Neuronal stem cell (in vitro differentiated cells): ENCODE measurements around the gene FCER1G.

Experiments
- DNase-seq: peaks from one replicate; pipeline ENCODE4 v3.0.0-alpha.2; 2013; ENCODE audit warnings: low spot score
- H2AFZ ChIP-seq: one replicate; pipeline ENCODE4 v1.6.1; 2013; ENCODE audit warnings: mild to moderate bottlenecking, low read length, inconsistent platforms
- H2AK5ac ChIP-seq: 2 replicates; pipeline ENCODE4 v1.6.1; 2013; ENCODE audit warnings: low read depth, mild to moderate bottlenecking, inconsistent platforms, low read length, moderate library complexity, mixed read lengths
- H2BK120ac ChIP-seq: 2 replicates; pipeline ENCODE4 v1.6.1; 2013; ENCODE audit warnings: low read depth, mild to moderate bottlenecking, inconsistent platforms, low read length, moderate library complexity, mixed read lengths
- H2BK12ac ChIP-seq: one replicate; pipeline ENCODE4 v1.6.1; 2013; ENCODE audit warnings: low read length, inconsistent platforms
- H2BK15ac ChIP-seq: 2 replicates; pipeline ENCODE4 v1.6.1; 2013; ENCODE audit warnings: mild to moderate bottlenecking, low read length, inconsistent platforms, mixed read lengths
- H2BK5ac ChIP-seq: one replicate; pipeline ENCODE4 v1.6.1; 2013; ENCODE audit warnings: inconsistent platforms, mild to moderate bottlenecking, low read length, moderate library complexity
- H3K14ac ChIP-seq: one replicate; pipeline ENCODE4 v1.6.1; 2013; ENCODE audit warnings: low read length, inconsistent platforms
- H3K18ac ChIP-seq: 2 replicates; pipeline ENCODE4 v1.6.1; 2013; ENCODE audit warnings: low read length, inconsistent platforms
- H3K23ac ChIP-seq: 2 replicates; pipeline ENCODE4 v1.6.1; 2013; ENCODE audit warnings: low read depth, mild to moderate bottlenecking, mixed read lengths, low read length, inconsistent platforms; ENCODE audit not compliant: poor library complexity
- H3K27ac ChIP-seq: replicated peaks from 3 replicates; pipeline ENCODE4 v1.5.1; 2013; ENCODE audit warnings: low read length, inconsistent platforms
- H3K27me3 ChIP-seq, 3 experiments: 2 replicates each; pipeline ENCODE4 v1.6.1; 2013; ENCODE audit warnings: low read length in 3 of 3, mild to moderate bottlenecking in 2 of 3, inconsistent platforms in 1 of 3, low read depth in 1 of 3, mixed read lengths in 1 of 3, moderate library complexity in 1 of 3; ENCODE audit not compliant: control insufficient read depth in 3 of 3, insufficient read depth in 3 of 3
- H3K36me3 ChIP-seq, 2 donors: replicated peaks in 1 of 2; 2 replicates each; pipeline ENCODE4 v1.6.1; 2013; ENCODE audit warnings: low read length in 2 of 2; ENCODE audit not compliant: control insufficient read depth in 2 of 2, insufficient read depth in 2 of 2
- H3K4ac ChIP-seq: 2 replicates; pipeline ENCODE4 v1.6.1; 2013; ENCODE audit warnings: inconsistent platforms, mild to moderate bottlenecking, low read length, moderate library complexity
- H3K4me1 ChIP-seq, 2 donors: 1 replicate in 1 of 2; 2 replicates in 1 of 2; pipeline ENCODE4 v1.6.1; 2013; ENCODE audit warnings: low read length in 2 of 2, low read depth in 1 of 2; ENCODE audit not compliant: control insufficient read depth in 2 of 2, insufficient read depth in 1 of 2
- H3K4me2 ChIP-seq: one replicate; pipeline ENCODE4 v1.6.1; 2013; ENCODE audit warnings: mild to moderate bottlenecking, low read length, inconsistent platforms; ENCODE audit not compliant: insufficient read depth, poor library complexity, severe bottlenecking
- H3K4me3 ChIP-seq, 2 donors: 2 replicates each; pipeline ENCODE4 v1.5.1; 2013; ENCODE audit warnings: low read length in 2 of 2, mild to moderate bottlenecking in 2 of 2, inconsistent platforms in 1 of 2, moderate library complexity in 1 of 2
- H3K79me1 ChIP-seq: one replicate; pipeline ENCODE4 v1.6.1; 2013; ENCODE audit warnings: low read depth, mild to moderate bottlenecking, inconsistent platforms, low read length, moderate library complexity
- H3K9ac ChIP-seq: one replicate; pipeline ENCODE4 v1.6.1; 2013; ENCODE audit warnings: mild to moderate bottlenecking, low read depth, low read length, inconsistent platforms; ENCODE audit not compliant: poor library complexity
- H3K9me3 ChIP-seq, 2 donors: replicated peaks in 1 of 2; 2 replicates each; pipeline versions ENCODE3 to v1.6.1; 2013; ENCODE audit warnings: low read length in 2 of 2, mild to moderate bottlenecking in 2 of 2, inconsistent platforms in 1 of 2, low read depth in 1 of 2, mixed read lengths in 1 of 2, moderate library complexity in 1 of 2; ENCODE audit not compliant: control insufficient read depth in 2 of 2, insufficient read depth in 1 of 2
- H4K8ac ChIP-seq: one replicate; pipeline ENCODE4 v1.6.1; 2013; ENCODE audit warnings: low read depth, mild to moderate bottlenecking, inconsistent platforms, low read length, moderate library complexity
- H4K91ac ChIP-seq: one replicate; pipeline ENCODE4 v1.6.1; 2013; ENCODE audit warnings: low read length, low read depth, mild to moderate bottlenecking, inconsistent platforms; ENCODE audit not compliant: poor library complexity
- WGBS, 2 donors: extraction: QIAGEN DNeasy Blood & Tissue Kit; methylation state at CpG; one replicate each; pipeline ENCODE4 v1.1.7; 2013; ENCODE audit warnings: missing lambda C conversion rate in 2 of 2, mixed read lengths in 1 of 2; ENCODE audit not compliant: insufficient read length in 2 of 2, insufficient replicate concordance in 1 of 2; ENCODE audit errors: extremely low coverage in 2 of 2; 5-methylcytosine and 5-hydroxymethylcytosine counted together

The FCER1G gene

DNA sequence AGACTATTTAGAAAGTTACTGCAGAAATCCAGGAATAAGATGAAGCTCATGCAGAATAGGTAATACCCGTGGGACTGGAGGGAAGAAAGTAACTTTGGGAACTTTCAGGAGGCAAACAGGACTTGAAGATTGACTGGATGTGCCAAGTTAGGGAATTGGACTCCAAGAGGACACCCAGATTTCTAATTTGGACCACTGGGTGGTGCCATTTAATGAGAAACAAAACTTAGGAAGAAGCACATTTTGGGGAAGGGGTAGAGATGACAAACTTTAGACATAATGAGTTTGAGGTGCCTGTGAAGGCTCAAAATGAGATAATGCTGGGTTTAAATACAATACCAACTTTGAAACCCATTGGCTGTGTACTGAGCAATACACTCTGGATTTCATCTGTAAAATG is 34.5 kb upstream of the FCER1G start:
- Histone ChIP-seq H4K8ac (no peak overlapping the region), H3K27me3 (no peaks in the 10 kb centered on the region), H3K36me3 (peaks cover 2 to 5% of the 10 kb centered on the region in 2 donors), H3K9me3 (no peaks in the 10 kb centered on the region), H3K14ac (no peak overlapping the region), H3K4me2 (no peak overlapping the region), H2BK12ac (no peak overlapping the region), H3K4me3 (no peak overlapping the region), H3K79me1 (peaks cover 6% of the 10 kb centered on the region), H3K4ac (no peak overlapping the region), H4K91ac (no peak overlapping the region), H2AK5ac (no peak overlapping the region), H3K23ac (no peak overlapping the region), H2BK120ac (no peak overlapping the region), H3K9ac (no peak overlapping the region), H2BK5ac (no peak overlapping the region), H2AFZ (no peak overlapping the region), H3K18ac (no peak overlapping the region), H3K4me1 (peaks cover 6 to 10% of the 10 kb centered on the region in 2 donors), H3K27ac (no peak overlapping the region), H2BK15ac (no peak overlapping the region)
- WGBS, 2 donors: no CpG with 5 or more reads among the region's 1 CpG
- no peak for DNase-seq

DNA sequence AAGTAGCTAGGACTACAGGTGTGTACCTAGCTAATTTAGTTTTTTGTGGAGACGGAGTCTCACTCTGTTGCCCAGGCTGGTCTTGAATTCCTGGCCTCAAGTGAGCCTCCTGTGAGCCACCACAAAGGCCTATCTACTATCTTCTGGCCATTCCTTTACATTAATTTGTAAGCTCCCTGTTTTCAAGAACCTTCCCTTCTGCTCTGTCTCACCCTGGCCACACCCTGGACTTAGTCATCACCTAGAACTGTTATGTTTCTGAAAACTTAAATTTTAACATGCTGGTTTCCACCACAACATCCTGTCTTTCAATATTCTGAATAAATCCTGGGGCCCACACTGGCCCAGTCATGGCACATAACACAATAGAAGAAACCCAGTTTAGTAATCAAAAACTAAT is 32.9 kb upstream of the FCER1G start:
- Histone ChIP-seq H3K9ac (no peak overlapping the region), H4K91ac (no peak overlapping the region), H3K27ac (no peak overlapping the region), H2BK15ac (no peak overlapping the region), H3K18ac (no peak overlapping the region), H2BK12ac (no peak overlapping the region), H3K4me1 (peaks cover 0 to 5% of the 10 kb centered on the region in 2 donors), H2BK120ac (no peak overlapping the region), H3K9me3 (no peaks in the 10 kb centered on the region), H2AK5ac (no peak overlapping the region), H3K79me1 (no peaks in the 10 kb centered on the region), H3K4ac (no peak overlapping the region), H2BK5ac (no peak overlapping the region), H3K4me3 (no peak overlapping the region), H3K36me3 (no peaks in the 10 kb centered on the region), H4K8ac (no peak overlapping the region), H3K27me3 (no peaks in the 10 kb centered on the region), H3K23ac (no peak overlapping the region), H3K14ac (no peak overlapping the region), H3K4me2 (no peak overlapping the region), H2AFZ (no peak overlapping the region)
- DNase-seq: no peak
- WGBS, 2 donors: no CpG with 5 or more reads among the region's 1 CpG

DNA sequence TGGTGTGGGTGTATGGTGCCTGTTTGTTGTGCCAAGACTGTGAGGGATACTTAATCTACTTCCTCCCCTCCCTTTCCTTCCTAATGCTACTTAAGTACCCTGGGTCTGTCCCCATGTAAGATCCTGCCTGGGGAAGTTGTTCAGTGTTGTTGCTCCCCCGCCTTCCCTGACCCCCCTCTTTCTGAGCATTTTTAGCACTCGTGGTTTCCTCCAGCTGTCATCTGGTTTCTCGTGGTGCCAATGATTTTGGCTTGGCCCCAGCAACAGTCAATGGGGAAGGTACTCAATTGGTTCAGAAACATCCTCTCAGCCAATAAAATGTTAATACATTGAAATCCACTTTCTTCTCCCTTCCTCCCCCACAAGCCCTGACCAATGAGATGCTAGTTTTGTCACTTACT is 29.8 kb upstream of the FCER1G start:
- Histone ChIP-seq H3K4ac (no peak overlapping the region), H3K9ac (no peak overlapping the region), H3K4me1 (no peaks in the 10 kb centered on the region), H2BK5ac (no peak overlapping the region), H3K23ac (no peak overlapping the region), H3K14ac (no peak overlapping the region), H3K79me1 (no peaks in the 10 kb centered on the region), H2BK120ac (no peak overlapping the region), H3K9me3 (no peaks in the 10 kb centered on the region), H3K4me2 (no peak overlapping the region), H3K27ac (no peak overlapping the region), H3K36me3 (no peaks in the 10 kb centered on the region), H3K4me3 (no peak overlapping the region), H2AK5ac (no peak overlapping the region), H4K8ac (no peak overlapping the region), H2BK15ac (no peak overlapping the region), H4K91ac (no peak overlapping the region), H3K27me3 (no peaks in the 10 kb centered on the region), H3K18ac (no peak overlapping the region), H2AFZ (no peak overlapping the region), H2BK12ac (no peak overlapping the region)
- no CpG with 5 or more reads among the region's 3 CpGs for WGBS, 2 donors
- DNase-seq: no peak

DNA sequence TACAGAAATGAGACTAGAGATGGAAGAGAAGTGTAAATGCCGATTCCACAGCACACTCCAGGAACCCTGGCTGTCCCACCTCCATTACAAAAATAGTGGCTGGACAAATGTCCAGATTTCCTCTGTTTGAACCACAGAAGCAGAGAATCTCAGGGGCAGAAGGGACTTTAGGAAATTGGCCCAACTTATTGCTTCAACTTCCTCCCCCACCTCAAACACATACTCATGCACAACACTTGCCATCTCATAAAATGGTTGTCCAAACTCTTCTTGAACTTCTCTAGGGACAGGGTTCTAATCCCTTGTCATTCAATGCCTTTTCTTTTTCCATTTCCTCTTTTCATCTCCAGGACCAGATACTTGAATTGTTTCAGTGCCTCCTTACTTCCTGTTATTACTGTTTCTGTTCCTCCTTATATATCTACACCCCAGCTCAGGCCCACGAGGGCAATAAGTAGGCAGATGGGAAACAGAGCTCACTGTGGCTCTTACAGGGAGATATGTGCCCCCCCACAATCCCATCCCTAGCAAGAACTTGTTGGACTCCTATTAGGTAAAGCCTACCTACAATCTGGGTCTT is 29.3 kb upstream of the FCER1G start:
- Histone ChIP-seq H4K8ac (no peak overlapping the region), H2AK5ac (no peak overlapping the region), H3K36me3 (no peaks in the 10 kb centered on the region), H2AFZ (no peak overlapping the region), H3K14ac (no peak overlapping the region), H3K27me3 (no peaks in the 10 kb centered on the region), H3K79me1 (no peaks in the 10 kb centered on the region), H3K4me2 (no peak overlapping the region), H2BK15ac (no peak overlapping the region), H4K91ac (no peak overlapping the region), H3K9me3 (no peaks in the 10 kb centered on the region), H3K23ac (no peak overlapping the region), H2BK120ac (no peak overlapping the region), H3K4me3 (no peak overlapping the region), H2BK12ac (no peak overlapping the region), H2BK5ac (no peak overlapping the region), H3K9ac (no peak overlapping the region), H3K4me1 (no peaks in the 10 kb centered on the region), H3K18ac (no peak overlapping the region), H3K4ac (no peak overlapping the region), H3K27ac (no peak overlapping the region)
- no peak for DNase-seq
- WGBS, 2 donors: no CpG with 5 or more reads among the region's 2 CpGs
